Measurements from ENCODE around the gene MYCBPAP.

Gene MYCBPAP

GRCh38 chr17:50578173-50578572 is 69.9 kb downstream of the MYCBPAP start:
- H3K9me3 Mint-ChIP-seq, result no peaks in the 10 kb centered on the region
- H3K27ac Mint-ChIP-seq, result no peak overlapping the region
- peaks cover 0 to 2% of the 10 kb centered on the region in 2 donors for H3K4me1 Mint-ChIP-seq (ENCODE audit: low read depth in 2 of 2)
- H3K4me3 Mint-ChIP-seq, result no peak overlapping the region
- DNase-seq (no peak), ATAC-seq (replicated peaks) (no peak)
- H3K27me3 Mint-ChIP-seq, result peaks cover 37 to 81% of the 10 kb centered on the region in 2 donors
- H3K36me3 Mint-ChIP-seq (ENCODE audit: insufficient read depth), result peaks cover 5% of the 10 kb centered on the region

- peaks cover 50 to 86% of the 10 kb centered on the region in 2 donors for H3K27me3 Mint-ChIP-seq
- no peak overlapping the region for H3K27ac Mint-ChIP-seq
- no peak for ATAC-seq (replicated peaks)
- no peak overlapping the region for H3K4me3 Mint-ChIP-seq
- DNase-seq, result no peak
- peaks cover 0 to 2% of the 10 kb centered on the region in 2 donors for H3K4me1 Mint-ChIP-seq (ENCODE audit: low read depth in 2 of 2)
- no peaks in the 10 kb centered on the region for H3K9me3 Mint-ChIP-seq
- H3K36me3 Mint-ChIP-seq (ENCODE audit: insufficient read depth), result peaks cover 5% of the 10 kb centered on the region
Observed at GRCh38 chr17:50579399-50579798, 71.2 kb downstream of the MYCBPAP start.

- Mint-ChIP-seq H3K27ac (no peak overlapping the region), H3K9me3 (no peaks in the 10 kb centered on the region), H3K27me3 (peaks cover 52 to 92% of the 10 kb centered on the region in 2 donors), H3K4me3 (no peak overlapping the region), H3K36me3 (ENCODE audit: insufficient read depth) (no peaks in the 10 kb centered on the region), H3K4me1 (ENCODE audit: low read depth in 2 of 2) (peaks cover 0 to 2% of the 10 kb centered on the region in 2 donors)
- no peak for DNase-seq
- no peak for ATAC-seq (replicated peaks)
Observed at GRCh38 chr17:50580646-50581045, 72.4 kb downstream of the MYCBPAP start.

All from effector memory CD8-positive, alpha-beta T cell (primary cell).